H1 (cell line): ENCODE results near the gene CLN5. TPM values are rescaled to one million over a fixed set of nuclear protein-coding genes. Genes with fewer than 3 reads are reported as not detected.

Experiments used
- PHF8 ChIP-seq: fragments of 200-600 bp; sonication (generic); conservative IDR thresholded peaks from 2 replicates; pipeline ENCODE4 v1.7.1; 2012; ENCODE audit warnings: low read depth, mild to moderate bottlenecking, inconsistent platforms, low read length, moderate library complexity
- TEAD4 ChIP-seq: IDR thresholded peaks from 2 replicates; pipeline ENCODE4 v1.6.1; 2012; ENCODE audit warnings: low read depth, low read length, inconsistent platforms, mixed read lengths
- polyA plus RNA-seq, 7 experiments: library from polyadenylated mRNA; depleted of rRNA in 3 of 7; stranded (reverse) in 5 of 7; unstranded in 2 of 7; fragments of >200 nt in 5 of 7; fragments of 200-250 nt in 2 of 7; gene quantifications; 1 replicate in 5 of 7; 2 replicates in 1 of 7; 4 replicates in 1 of 7; pipeline versions ENCODE4 v1.2.1 to v1.2.3, GENCODE V29; 2011 to 2013; ENCODE audit warnings: missing spikeins in 2 of 7, mixed read lengths in 2 of 7
- total RNA-seq: library from RNA; stranded (reverse); fragmentation: NEBNext Ultra II Directional; extraction: Animal tissue kit (Norgen Biotek cat#: 25700); gene quantifications from 2 replicates; pipeline ENCODE4 v1.2.1, GENCODE V29; 2021
- TF ChIP-seq, protein P1 (sequence below): IDR thresholded peaks from 2 replicates; pipeline ENCODE4 v1.6.1; 2012; ENCODE audit warnings: low read length, inconsistent platforms

CLN5 gene
- total and polyA plus RNA-seq, 2 of the 8 experiments (the other 6 are each of a cell fraction or from before 2014, with no cell fraction given): 5.3 to 10.1 TPM

DNA sequence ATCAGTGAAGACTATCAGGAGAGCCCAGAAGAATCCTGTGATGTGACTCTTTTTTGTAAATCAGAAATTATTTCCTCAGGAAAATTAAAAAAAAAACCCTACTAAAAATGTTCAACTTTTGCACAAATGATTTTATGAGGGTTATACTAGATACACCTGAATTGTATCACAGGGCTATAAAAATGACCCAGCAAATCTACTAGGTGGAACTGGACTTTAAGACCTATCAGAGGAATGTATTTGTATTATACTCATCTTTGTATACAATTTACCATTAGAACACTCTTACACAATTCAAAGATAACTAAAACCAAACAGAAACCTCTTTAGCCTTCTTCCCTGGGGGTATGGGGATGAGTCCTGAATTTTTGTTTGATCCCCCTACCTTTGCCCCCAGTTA is 27.9 kb downstream of the CLN5 start (continued):
- TF ChIP-seq, protein P1, sequence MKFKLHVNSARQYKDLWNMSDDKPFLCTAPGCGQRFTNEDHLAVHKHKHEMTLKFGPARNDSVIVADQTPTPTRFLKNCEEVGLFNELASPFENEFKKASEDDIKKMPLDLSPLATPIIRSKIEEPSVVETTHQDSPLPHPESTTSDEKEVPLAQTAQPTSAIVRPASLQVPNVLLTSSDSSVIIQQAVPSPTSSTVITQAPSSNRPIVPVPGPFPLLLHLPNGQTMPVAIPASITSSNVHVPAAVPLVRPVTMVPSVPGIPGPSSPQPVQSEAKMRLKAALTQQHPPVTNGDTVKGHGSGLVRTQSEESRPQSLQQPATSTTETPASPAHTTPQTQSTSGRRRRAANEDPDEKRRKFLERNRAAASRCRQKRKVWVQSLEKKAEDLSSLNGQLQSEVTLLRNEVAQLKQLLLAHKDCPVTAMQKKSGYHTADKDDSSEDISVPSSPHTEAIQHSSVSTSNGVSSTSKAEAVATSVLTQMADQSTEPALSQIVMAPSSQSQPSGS: no peak
- TF ChIP-seq PHF8 (no peak), TEAD4 (no peak)
